GM12878 (cell line): ENCODE results near the gene AQP9. TPM values are rescaled to one million over a fixed set of nuclear protein-coding genes. Genes with fewer than 3 reads are reported as not detected.

Experiments used
- ATAC-seq: fragments of 200-7000 bp; cut with Tn5 transposase; 3 replicates; pipeline ENCODE4 v1.9.1; 2020; ENCODE audit warnings: mild to moderate bottlenecking, moderate library complexity
- BruUV-seq: library from RNA; stranded (reverse); fragments of 400-500 nt; replicated peaks from 2 replicates; lab custom pipeline; 2021; lab: Mats Ljungman, UMichigan
- CTCF ChIA-PET: fragments of 300-600 bp; sonication (Branson Sonifier 250); formaldehyde crosslinking; extraction: SDS; loops from one replicate; lab custom pipeline; 2021; ENCODE audit warnings: inconsistent platforms; lab: Yijun Ruan, JAX
- POLR2A ChIA-PET: fragments of 350-600 bp; formaldehyde crosslinking; extraction: SDS; loops from one replicate; lab custom pipeline; 2021; ENCODE audit warnings: inconsistent platforms; lab: Charles Lee
- RAD21 ChIA-PET: fragments of 300-600 bp; sonication (Branson Sonifier 250); formaldehyde crosslinking; loops from one replicate; lab custom pipeline; 2023; ENCODE audit warnings: antibody characterized with exemption; ENCODE audit not compliant: unreplicated experiment; lab: Charles Lee
- SMC1A ChIA-PET: fragments of 300-600 bp; sonication (Branson Sonifier 250); formaldehyde crosslinking; loops from one replicate; lab custom pipeline; 2023; ENCODE audit not compliant: unreplicated experiment, uncharacterized antibody; lab: Charles Lee
- DNase-seq: peaks from one replicate; pipeline ENCODE4 v3.0.0-alpha.2; 2011; ENCODE audit warnings: low read depth, low spot score
- FAIRE-seq: peaks from 3 replicates; lab custom pipeline; 2011; peaks lifted over from hg19 to GRCh38; lab: Jason Lieb, UNC
- H2AFZ ChIP-seq: 2 replicates; pipeline ENCODE4 v1.6.0; 2011; ENCODE audit warnings: low read depth, low read length, control low read depth; ENCODE audit not compliant: control insufficient read depth
- H3K27ac ChIP-seq: 2 replicates; pipeline ENCODE4 v1.5.1; 2011; ENCODE audit warnings: control low read depth; ENCODE audit not compliant: control insufficient read depth, insufficient read depth
- H3K27me3 ChIP-seq, 2 experiments: replicated peaks in 1 of 2; 2 replicates each; pipeline versions ENCODE4 v1.6.0 to v1.6.1; 2011; ENCODE audit warnings: low read length in 1 of 2; ENCODE audit not compliant: control insufficient read depth in 2 of 2, insufficient read depth in 2 of 2
- H3K36me3 ChIP-seq, 2 experiments: 2 replicates each; pipeline ENCODE4 v1.5.1; 2011; ENCODE audit warnings: low read length in 1 of 2; ENCODE audit not compliant: control insufficient read depth in 2 of 2, insufficient read depth in 2 of 2
- H3K4me1 ChIP-seq: 2 replicates; pipeline ENCODE4 v1.6.1; 2011; ENCODE audit warnings: mild to moderate bottlenecking, low read length, moderate library complexity, mixed read lengths; ENCODE audit not compliant: control insufficient read depth, insufficient read depth
- H3K4me2 ChIP-seq: 2 replicates; pipeline ENCODE4 v1.6.0; 2011; ENCODE audit warnings: control low read depth; ENCODE audit not compliant: control insufficient read depth, insufficient read depth
- H3K4me3 ChIP-seq: fragments of 200-600 bp; sonication (generic); 2 replicates; pipeline ENCODE4 v1.5.1; 2016
- H3K79me2 ChIP-seq: 2 replicates; pipeline ENCODE4 v1.6.0; 2011; ENCODE audit warnings: low read length; ENCODE audit not compliant: control insufficient read depth, insufficient read depth
- H3K9ac ChIP-seq: 2 replicates; pipeline ENCODE4 v1.8.0; 2011; ENCODE audit warnings: low read length, control low read depth, mixed read lengths; ENCODE audit not compliant: control insufficient read depth, insufficient read depth
- H3K9me3 ChIP-seq: replicated peaks from 3 replicates; pipeline ENCODE4 v1.5.1; 2011; ENCODE audit warnings: mild to moderate bottlenecking, low read length; ENCODE audit not compliant: control insufficient read depth, insufficient read depth
- H4K20me1 ChIP-seq: 2 replicates; pipeline ENCODE4 v1.6.0; 2011; ENCODE audit not compliant: control insufficient read depth, insufficient read depth
- E2F4 ChIP-seq: IDR thresholded peaks from 2 replicates; pipeline ENCODE4 v1.6.1; 2012; ENCODE audit warnings: low read depth, low read length, improper control_type of control experiment
- MEF2B ChIP-seq: fragments of 450-650 bp; IDR thresholded peaks from 2 replicates; pipeline ENCODE4 v1.6.1; 2018; ENCODE audit warnings: mild to moderate bottlenecking, moderate library complexity; ENCODE audit not compliant: partially characterized antibody, poor library complexity, severe bottlenecking
- RCOR1 ChIP-seq: conservative IDR thresholded peaks from 2 replicates; pipeline ENCODE4 v1.6.1; 2012; ENCODE audit warnings: low read depth, low read length, improper control_type of control experiment
- SIN3A ChIP-seq: IDR thresholded peaks from 2 replicates; pipeline ENCODE4 v1.6.1; 2012; ENCODE audit warnings: low read depth, low read length, improper control_type of control experiment
- SREBF1 ChIP-seq: IDR thresholded peaks from 2 replicates; pipeline ENCODE4 v1.6.1; 2012; ENCODE audit warnings: mild to moderate bottlenecking, low read length
- SUZ12 ChIP-seq: fragments of 200-600 bp; sonication (generic); IDR thresholded peaks from one replicate; pipeline ENCODE4 v1.6.1; 2018; ENCODE audit warnings: antibody characterized with exemption, mild to moderate bottlenecking; ENCODE audit not compliant: unreplicated experiment
- ZSCAN29 ChIP-seq: fragments of 450-650 bp; IDR thresholded peaks from 2 replicates; pipeline ENCODE4 v1.6.1; 2017; ENCODE audit warnings: mild to moderate bottlenecking, moderate library complexity
- WGBS: methylation state at CpG from one replicate; pipeline ENCODE4 v1.1.6; 2016; ENCODE audit warnings: low lambda C conversion rate; ENCODE audit not compliant: insufficient replicate concordance, insufficient coverage; ENCODE audit errors: missing lambda C conversion rate; 5-methylcytosine and 5-hydroxymethylcytosine counted together
- in situ Hi-C: fragments of 300-500 bp; cut with MboI; formaldehyde crosslinking; loops from 9 replicates; pipeline ENCODE4 v1.14.3; 2018; ENCODE audit warnings: mixed read lengths
- intact Hi-C: fragments of 100-400 bp; cut with micrococcal nuclease; formaldehyde crosslinking; loops from one replicate; pipeline ENCODE4 v1.14.2; 2022; ENCODE audit not compliant: unreplicated experiment
- polyA plus RNA-seq, 11 experiments: library from polyadenylated mRNA; depleted of rRNA in 4 of 11; unstranded in 6 of 11; stranded (reverse) in 5 of 11; fragments of >200 nt; fragmentation: Nextera tagmentation in 4 of 11; fragmentation: Illumina TruSeq in 1 of 11; extraction: Ambion mirVana in 4 of 11; extraction: Trizol in 1 of 11; gene quantifications; 1 replicate in 1 of 11; 2 replicates in 10 of 11; pipeline versions ENCODE4 v1.2.1 to v1.2.3, GENCODE V29; 2011 to 2016; ENCODE audit warnings: inconsistent platforms in 2 of 11, missing spikeins in 2 of 11, low read depth in 1 of 11
- total RNA-seq, 4 experiments: library from RNA; depleted of rRNA in 3 of 4; stranded (reverse); fragments of >200 nt in 3 of 4; fragmentation: Illumina TruSeq in 1 of 4; extraction: Trizol in 1 of 4; gene quantifications; 2 replicates each; pipeline versions ENCODE4 v1.2.1 to v1.2.3, GENCODE V29; 2013 to 2021

The AQP9 gene
- total and polyA plus RNA-seq, 10 of the 15 experiments (the other 5 are each of a cell fraction or from before 2014, with no cell fraction given) = 0.05 to 3.0 (median 0.22) TPM

- no peaks in the 10 kb centered on the region for H3K36me3 ChIP-seq
- ATAC-seq = no peak
- H4K20me1 ChIP-seq = no peaks in the 10 kb centered on the region
- no peak for FAIRE-seq
- no peaks in the 10 kb centered on the region for H3K9me3 ChIP-seq
- H3K79me2 ChIP-seq = no peaks in the 10 kb centered on the region
- in situ Hi-C loops = no loop called here
- no peak overlapping the region for H3K9ac ChIP-seq
- H3K4me2 ChIP-seq = no peak overlapping the region
- TF ChIP-seq SREBF1 = no peak
- TF ChIP-seq SIN3A = no peak
- TF ChIP-seq MEF2B = no peak
- no peak overlapping the region for H3K4me3 ChIP-seq
- SMC1A ChIA-PET = no interaction called here
- intact Hi-C loops = no loop called here
- POLR2A ChIA-PET = no interaction called here
- no peak overlapping the region for H3K27ac ChIP-seq
- CTCF ChIA-PET = no interaction called here
- H2AFZ ChIP-seq = no peak overlapping the region
- 0% methylated on average over 1 of the region's 1 CpG for WGBS
- no peaks in the 10 kb centered on the region for H3K4me1 ChIP-seq
- no TSS peak for BruUV-seq
- peaks cover 0 to 9% of the 10 kb centered on the region in 2 experiments; a peak in 1 of 4 replicates for H3K27me3 ChIP-seq
- DNase-seq = no peak
- RAD21 ChIA-PET = no interaction called here
Observed at GRCh38 chr15:58136731-58137130, 1.4 kb upstream of the AQP9 start.

- ChIA-PET RAD21 (no interaction called here), POLR2A (no interaction called here), SMC1A (no interaction called here), CTCF (no interaction called here)
- peaks cover 0 to 11% of the 10 kb centered on the region in 2 experiments; a peak in 1 of 4 replicates for H3K27me3 ChIP-seq
- no peak overlapping the region for H3K4me2 ChIP-seq
- WGBS = 6% methylated on average over 1 of the region's 1 CpG
- no peaks in the 10 kb centered on the region for H4K20me1 ChIP-seq
- H2AFZ ChIP-seq = no peak overlapping the region
- H3K4me1 ChIP-seq = no peaks in the 10 kb centered on the region
- no peak for FAIRE-seq
- in situ Hi-C loops = no loop called here
- H3K4me3 ChIP-seq = no peak overlapping the region
- H3K9me3 ChIP-seq = no peaks in the 10 kb centered on the region
- ATAC-seq = no peak
- no TSS peak for BruUV-seq
- H3K9ac ChIP-seq = no peak overlapping the region
- no peak for DNase-seq
- H3K27ac ChIP-seq = no peak overlapping the region
- no peaks in the 10 kb centered on the region for H3K79me2 ChIP-seq
- intact Hi-C loops = no loop called here
- TF ChIP-seq ZSCAN29 (no peak), SUZ12 (no peak), RCOR1 (no peak), E2F4 (no peak)
- H3K36me3 ChIP-seq = no peaks in the 10 kb centered on the region
Observed at GRCh38 chr15:58137686-58138085, 495 bp upstream of the AQP9 start.
